ENCODE measurements around the gene BMPR1A. TPM values are rescaled to one million over a fixed set of nuclear protein-coding genes. Genes with fewer than 3 reads are reported as not detected.
"Not testable (repeated sequence)": the region's sequence is repeated elsewhere in the genome, so short reads cannot be mapped to it uniquely, and the experiment has no call there.

Gene BMPR1A
- total RNA-seq, 1 donor from 2014 or later: 20.8 TPM

GRCh38 chr10:86979977-86980448, 223.6 kb downstream of the BMPR1A start:
- Mint-ChIP-seq H3K4me3 (ENCODE audit: unreplicated experiment) (no peak overlapping the region), H3K9me3 (ENCODE audit: unreplicated experiment) (no peaks in the 10 kb centered on the region), H3K4me1 (ENCODE audit: unreplicated experiment) (no peaks in the 10 kb centered on the region), H3K27ac (ENCODE audit: unreplicated experiment) (no peak overlapping the region), H3K27me3 (ENCODE audit: unreplicated experiment) (no peaks in the 10 kb centered on the region), H3K36me3 (ENCODE audit: low read depth, unreplicated experiment) (no peaks in the 10 kb centered on the region)
- DNase-seq (ENCODE audit: low spot score): no peak
- no peak for TF ChIP-seq CTCF (IDR thresholded peaks at IDR 0.05; ENCODE audit: unreplicated experiment)

- not testable (repeated sequence) for H3K4me1 Mint-ChIP-seq (ENCODE audit: unreplicated experiment); H3K9me3 Mint-ChIP-seq (ENCODE audit: unreplicated experiment); H3K27ac Mint-ChIP-seq (ENCODE audit: unreplicated experiment)
Observed at GRCh38 chr10:86981020-86981419, 224.6 kb downstream of the BMPR1A start.

GRCh38 chr10:86981716-86982115, 225.3 kb downstream of the BMPR1A start:
- DNase-seq (ENCODE audit: low spot score): no peak
- H3K27ac Mint-ChIP-seq (ENCODE audit: unreplicated experiment): no peak overlapping the region
- H3K9me3 Mint-ChIP-seq (ENCODE audit: unreplicated experiment): no peaks in the 10 kb centered on the region
- H3K4me3 Mint-ChIP-seq (ENCODE audit: unreplicated experiment): no peak overlapping the region
- H3K27me3 Mint-ChIP-seq (ENCODE audit: unreplicated experiment): no peaks in the 10 kb centered on the region
- TF ChIP-seq CTCF (IDR thresholded peaks at IDR 0.05; ENCODE audit: unreplicated experiment): no peak
- H3K4me1 Mint-ChIP-seq (ENCODE audit: unreplicated experiment): no peaks in the 10 kb centered on the region
- H3K36me3 Mint-ChIP-seq (ENCODE audit: low read depth, unreplicated experiment): no peaks in the 10 kb centered on the region

More at GRCh38 chr10:86981020-86981419, 224.6 kb downstream of the BMPR1A start:
- DNase-seq (ENCODE audit: low spot score); H3K4me3 Mint-ChIP-seq (ENCODE audit: unreplicated experiment); H3K36me3 Mint-ChIP-seq (ENCODE audit: low read depth, unreplicated experiment); H3K27me3 Mint-ChIP-seq (ENCODE audit: unreplicated experiment): not testable (repeated sequence)

Other genes starting within 250 kb of the BMPR1A start
- gene WAPL, start 234.8 kb upstream of the BMPR1A start, total RNA-seq (ENCODE audit: unreplicated experiment): 41.8 TPM
- gene OPN4, start 102.1 kb upstream of the BMPR1A start, total RNA-seq (ENCODE audit: unreplicated experiment): not detected
- gene LDB3, start 88.1 kb upstream of the BMPR1A start, total RNA-seq (ENCODE audit: unreplicated experiment): 0.36 TPM
- 563 TPM for gene MMRN2, start 201.0 kb downstream of the BMPR1A start, total RNA-seq (ENCODE audit: unreplicated experiment)
- 52.9 TPM for gene SNCG, start 202.0 kb downstream of the BMPR1A start, total RNA-seq (ENCODE audit: unreplicated experiment)
- not detected for gene ADIRF, start 211.9 kb downstream of the BMPR1A start, total RNA-seq (ENCODE audit: unreplicated experiment)

Data from endothelial cell (in vitro differentiated cells).